ENCODE data around the gene LRRC75A. TPM values are rescaled to one million over a fixed set of nuclear protein-coding genes. Genes with fewer than 3 reads are reported as not detected.

The LRRC75A gene
- total and polyA plus RNA-seq, 2 of the 13 experiments (the other 11 are each of a cell fraction or from before 2014, with no cell fraction given), result 0.03 TPM; not detected in 1

GRCh38 chr17:16438557-16439302, 53.3 kb downstream of the LRRC75A start (continued):
- TF ChIP-seq FOSL1 (CRISPR knock-in tag; IDR thresholded peaks at IDR 0.05; ENCODE audit: borderline replicate concordance), result peak; percentile 31; the same call in 1 of the 2 replicates
- TF ChIP-seq RNF2 (conservative IDR thresholded peaks at IDR 0.05; ENCODE audit: low read depth), result peak; percentile 58
- no peak for TF ChIP-seq MAFG (CRISPR knock-in tag; IDR thresholded peaks at IDR 0.05)
- no peak for TF ChIP-seq GLI4 (CRISPR knock-in tag; IDR thresholded peaks at IDR 0.05; ENCODE audit: borderline replicate concordance)
- TF ChIP-seq ZBTB8A (CRISPR knock-in tag; IDR thresholded peaks at IDR 0.05; ENCODE audit: borderline replicate concordance, low read depth), result 0 out of 2 replicates have a peak, but pooled peaks have one; percentile 21
- TF ChIP-seq KLF12 (CRISPR knock-in tag; IDR thresholded peaks at IDR 0.05; ENCODE audit: borderline replicate concordance), result no peak
- TF ChIP-seq ZNF260 (CRISPR knock-in tag; IDR thresholded peaks at IDR 0.05; ENCODE audit: borderline replicate concordance, low read depth), result no peak
- peak; percentile 95 for TF ChIP-seq TAF1 (CRISPR knock-in tag; IDR thresholded peaks at IDR 0.05)
- peak; percentile 93 for TF ChIP-seq POLR2AphosphoS2 (IDR thresholded peaks at IDR 0.05; ENCODE audit: low read depth, low read length)
- TF ChIP-seq KDM4B (CRISPR knock-in tag; IDR thresholded peaks at IDR 0.05), result no peak
- TF ChIP-seq EP300 (IDR thresholded peaks at IDR 0.05; ENCODE audit: low read depth in 2 of 2, low read length in 2 of 2), result peak; percentile 46 to 52; a peak in 3 of 4 replicates
- TF ChIP-seq EP300 (CRISPR knock-in tag; IDR thresholded peaks at IDR 0.05; ENCODE audit: borderline replicate concordance), result no peak
- TF ChIP-seq, protein P1, sequence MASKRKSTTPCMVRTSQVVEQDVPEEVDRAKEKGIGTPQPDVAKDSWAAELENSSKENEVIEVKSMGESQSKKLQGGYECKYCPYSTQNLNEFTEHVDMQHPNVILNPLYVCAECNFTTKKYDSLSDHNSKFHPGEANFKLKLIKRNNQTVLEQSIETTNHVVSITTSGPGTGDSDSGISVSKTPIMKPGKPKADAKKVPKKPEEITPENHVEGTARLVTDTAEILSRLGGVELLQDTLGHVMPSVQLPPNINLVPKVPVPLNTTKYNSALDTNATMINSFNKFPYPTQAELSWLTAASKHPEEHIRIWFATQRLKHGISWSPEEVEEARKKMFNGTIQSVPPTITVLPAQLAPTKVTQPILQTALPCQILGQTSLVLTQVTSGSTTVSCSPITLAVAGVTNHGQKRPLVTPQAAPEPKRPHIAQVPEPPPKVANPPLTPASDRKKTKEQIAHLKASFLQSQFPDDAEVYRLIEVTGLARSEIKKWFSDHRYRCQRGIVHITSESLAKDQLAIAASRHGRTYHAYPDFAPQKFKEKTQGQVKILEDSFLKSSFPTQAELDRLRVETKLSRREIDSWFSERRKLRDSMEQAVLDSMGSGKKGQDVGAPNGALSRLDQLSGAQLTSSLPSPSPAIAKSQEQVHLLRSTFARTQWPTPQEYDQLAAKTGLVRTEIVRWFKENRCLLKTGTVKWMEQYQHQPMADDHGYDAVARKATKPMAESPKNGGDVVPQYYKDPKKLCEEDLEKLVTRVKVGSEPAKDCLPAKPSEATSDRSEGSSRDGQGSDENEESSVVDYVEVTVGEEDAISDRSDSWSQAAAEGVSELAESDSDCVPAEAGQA (IDR thresholded peaks at IDR 0.05; ENCODE audit: low read depth), result no peak; the same call in 1 of the 2 replicates
- TF ChIP-seq, protein P1 (CRISPR knock-in tag; IDR thresholded peaks at IDR 0.05; ENCODE audit: borderline replicate concordance), result no peak
- peak; percentile 70; the same call in 1 of the 2 replicates for TF ChIP-seq ZNF891 (CRISPR knock-in tag; IDR thresholded peaks at IDR 0.05)
- peak; percentile 43; the same call in 1 of the 2 replicates for TF ChIP-seq MIXL1 (CRISPR knock-in tag; IDR thresholded peaks at IDR 0.05)
- TF ChIP-seq NR1H2 (CRISPR knock-in tag; IDR thresholded peaks at IDR 0.05; ENCODE audit: borderline replicate concordance, low read depth), result no peak
- TF ChIP-seq ZNF775 (CRISPR knock-in tag; IDR thresholded peaks at IDR 0.05; ENCODE audit: borderline replicate concordance), result 0 out of 2 replicates have a peak, but pooled peaks have one; percentile 53
- TF ChIP-seq ZBTB49 (CRISPR knock-in tag; IDR thresholded peaks at IDR 0.05; ENCODE audit: borderline replicate concordance), result no peak
